Stomach smooth muscle (tissue), 2 donors: Measurements from ENCODE around the gene ROBO1.
"Not testable (repeated sequence)": the region's sequence is repeated elsewhere in the genome, so short reads cannot be mapped to it uniquely, and the experiment has no call there.

Source experiments
- H3K27ac ChIP-seq: one replicate; pipeline ENCODE4 v1.7.0; 2013; ENCODE audit warnings: mild to moderate bottlenecking, low read length, inconsistent platforms
- H3K27me3 ChIP-seq, 2 donors: one replicate each; pipeline ENCODE4 v1.7.0; 2013; ENCODE audit warnings: low read length in 2 of 2; ENCODE audit not compliant: insufficient read depth in 2 of 2, control insufficient read depth in 1 of 2
- H3K36me3 ChIP-seq, 2 donors: one replicate each; pipeline ENCODE4 v1.7.0; 2013; ENCODE audit warnings: low read length in 2 of 2; ENCODE audit not compliant: control insufficient read depth in 2 of 2, insufficient read depth in 2 of 2
- H3K4me1 ChIP-seq: one replicate; pipeline ENCODE4 v1.7.0; 2013; ENCODE audit warnings: low read length; ENCODE audit not compliant: control insufficient read depth, insufficient read depth
- H3K4me3 ChIP-seq, 2 donors: one replicate each; pipeline ENCODE4 v1.7.0; 2013; ENCODE audit warnings: low read length in 2 of 2
- H3K9ac ChIP-seq, 2 donors: one replicate each; pipeline ENCODE4 v1.7.0; 2013; ENCODE audit warnings: low read length in 2 of 2, mild to moderate bottlenecking in 1 of 2
- H3K9me3 ChIP-seq, 2 donors: one replicate each; pipeline ENCODE4 v1.7.0; 2013; ENCODE audit warnings: low read length in 2 of 2; ENCODE audit not compliant: control insufficient read depth in 2 of 2
- donor health status: healthy.
- donor health status: Pancreatic carcinoma.

ROBO1 gene

GRCh38 chr3:78761126-78761525 lies 1006.7 kb downstream of the ROBO1 start:
- H3K9ac ChIP-seq, result no peak overlapping the region
- H3K4me1 ChIP-seq, result no peaks in the 10 kb centered on the region
- no peaks in the 10 kb centered on the region for H3K27me3 ChIP-seq
- no peak overlapping the region for H3K4me3 ChIP-seq
- H3K27ac ChIP-seq, result no peak overlapping the region
- no peaks in the 10 kb centered on the region for H3K9me3 ChIP-seq
- no peaks in the 10 kb centered on the region for H3K36me3 ChIP-seq

GRCh38 chr3:78757731-78758130 lies 1010.1 kb downstream of the ROBO1 start:
- no peak overlapping the region for H3K9ac ChIP-seq
- no peak overlapping the region for H3K27ac ChIP-seq
- no peak overlapping the region for H3K4me3 ChIP-seq
- H3K27me3 ChIP-seq, result no peaks in the 10 kb centered on the region
- no peaks in the 10 kb centered on the region for H3K9me3 ChIP-seq
- H3K36me3 ChIP-seq, result no peaks in the 10 kb centered on the region
- peaks cover 3% of the 10 kb centered on the region for H3K4me1 ChIP-seq

- H3K4me3 ChIP-seq, result no peak overlapping the region
Measured at GRCh38 chr3:78754066-78754743, 1013.6 kb downstream of the ROBO1 start.

GRCh38 chr3:78751266-78751665 lies 1016.5 kb downstream of the ROBO1 start:
- H3K27me3 ChIP-seq, result no peaks in the 10 kb centered on the region
- no peak overlapping the region for H3K27ac ChIP-seq
- no peak overlapping the region for H3K4me3 ChIP-seq
- H3K4me1 ChIP-seq, result peaks cover 3% of the 10 kb centered on the region
- no peaks in the 10 kb centered on the region for H3K36me3 ChIP-seq
- no peaks in the 10 kb centered on the region for H3K9me3 ChIP-seq
- no peak overlapping the region for H3K9ac ChIP-seq

More at GRCh38 chr3:78754066-78754743, 1013.6 kb downstream of the ROBO1 start:
- H3K9me3 ChIP-seq, result no peaks in the 10 kb centered on the region
- no peaks in the 10 kb centered on the region for H3K36me3 ChIP-seq
- no peak overlapping the region for H3K9ac ChIP-seq
- no peak overlapping the region for H3K27ac ChIP-seq
- H3K27me3 ChIP-seq, result no peaks in the 10 kb centered on the region
- H3K4me1 ChIP-seq, result peaks cover 3% of the 10 kb centered on the region

GRCh38 chr3:78750291-78750690 lies 1017.5 kb downstream of the ROBO1 start:
- H3K4me1 ChIP-seq, H3K4me3 ChIP-seq: not testable (repeated sequence)

GRCh38 chr3:78749056-78749455 lies 1018.7 kb downstream of the ROBO1 start:
- Histone ChIP-seq H3K27ac (no peak overlapping the region), H3K4me1 (peaks cover 1% of the 10 kb centered on the region), H3K27me3 (no peaks in the 10 kb centered on the region), H3K36me3 (no peaks in the 10 kb centered on the region), H3K4me3 (no peak overlapping the region), H3K9me3 (no peaks in the 10 kb centered on the region), H3K9ac (no peak overlapping the region)

More at GRCh38 chr3:78750291-78750690, 1017.5 kb downstream of the ROBO1 start:
- H3K9ac ChIP-seq, H3K27me3 ChIP-seq, H3K27ac ChIP-seq, H3K36me3 ChIP-seq, H3K9me3 ChIP-seq: not testable (repeated sequence)

- H3K36me3 ChIP-seq, result no peaks in the 10 kb centered on the region
- no peak overlapping the region for H3K9ac ChIP-seq
- no peaks in the 10 kb centered on the region for H3K9me3 ChIP-seq
- H3K4me1 ChIP-seq, result no peaks in the 10 kb centered on the region
- no peak overlapping the region for H3K4me3 ChIP-seq
- H3K27me3 ChIP-seq, result no peaks in the 10 kb centered on the region
- no peak overlapping the region for H3K27ac ChIP-seq
Measured at GRCh38 chr3:78745847-78746246, 1022.0 kb downstream of the ROBO1 start.

GRCh38 chr3:78742491-78742890 lies 1025.3 kb downstream of the ROBO1 start:
- no peaks in the 10 kb centered on the region for H3K9me3 ChIP-seq
- no peak overlapping the region for H3K4me3 ChIP-seq
- H3K27me3 ChIP-seq, result no peaks in the 10 kb centered on the region
- H3K36me3 ChIP-seq, result no peaks in the 10 kb centered on the region
- no peaks in the 10 kb centered on the region for H3K4me1 ChIP-seq
- H3K9ac ChIP-seq, result no peak overlapping the region
- H3K27ac ChIP-seq, result no peak overlapping the region

GRCh38 chr3:78742041-78742440 lies 1025.8 kb downstream of the ROBO1 start:
- Histone ChIP-seq H3K4me3 (no peak overlapping the region), H3K27ac (no peak overlapping the region), H3K36me3 (no peaks in the 10 kb centered on the region), H3K27me3 (no peaks in the 10 kb centered on the region), H3K9ac (no peak overlapping the region), H3K9me3 (no peaks in the 10 kb centered on the region), H3K4me1 (no peaks in the 10 kb centered on the region)

GRCh38 chr3:78741066-78741645 lies 1026.6 kb downstream of the ROBO1 start:
- Histone ChIP-seq H3K27me3 (no peaks in the 10 kb centered on the region), H3K4me3 (no peak overlapping the region), H3K4me1 (no peaks in the 10 kb centered on the region), H3K9me3 (no peaks in the 10 kb centered on the region), H3K9ac (no peak overlapping the region), H3K36me3 (no peaks in the 10 kb centered on the region), H3K27ac (no peak overlapping the region)

GRCh38 chr3:78738833-78739232 lies 1029.0 kb downstream of the ROBO1 start:
- H3K27me3 ChIP-seq, result no peaks in the 10 kb centered on the region
- no peak overlapping the region for H3K4me3 ChIP-seq
- no peak overlapping the region for H3K27ac ChIP-seq
- no peak overlapping the region for H3K9ac ChIP-seq
- H3K4me1 ChIP-seq, result no peaks in the 10 kb centered on the region
- no peaks in the 10 kb centered on the region for H3K36me3 ChIP-seq
- H3K9me3 ChIP-seq, result no peaks in the 10 kb centered on the region
